Neural cell (in vitro differentiated cells): ENCODE results near the gene PNPLA1. TPM values are rescaled to one million over a fixed set of nuclear protein-coding genes. Genes with fewer than 3 reads are reported as not detected.

ENCODE experiments used
- H2AFZ ChIP-seq: fragments of 200-600, 300-800 bp; sonication (generic), shearing (Covaris generic); 2 replicates; pipeline ENCODE4 v1.6.0; 2014; ENCODE audit warnings: low read depth, mild to moderate bottlenecking, antibody characterized with exemption, low read length, moderate library complexity
- H3F3A ChIP-seq: fragments of 200-600 bp; shearing (Covaris generic); 2 replicates; pipeline ENCODE4 v1.6.1; 2016; ENCODE audit warnings: mild to moderate bottlenecking, moderate library complexity, mixed read lengths, antibody characterized with exemption, low read length; ENCODE audit not compliant: insufficient read depth, poor library complexity, severe bottlenecking
- H3K27ac ChIP-seq: fragments of 200-600, 300-800 bp; sonication (generic), shearing (Covaris generic); 2 replicates; pipeline ENCODE4 v1.5.1; 2014; ENCODE audit warnings: mild to moderate bottlenecking, low read length, moderate library complexity
- H3K27me3 ChIP-seq: fragments of 300-800, 200-600 bp; sonication (generic), shearing (Covaris generic); 2 replicates; pipeline ENCODE4 v1.6.0; 2014; ENCODE audit warnings: mild to moderate bottlenecking, low read depth, low read length, moderate library complexity; ENCODE audit not compliant: insufficient read depth
- H3K36me3 ChIP-seq: fragments of 300-800, 200-600 bp; sonication (generic), shearing (Covaris generic); 2 replicates; pipeline ENCODE4 v1.5.1; 2014; ENCODE audit warnings: mild to moderate bottlenecking, antibody characterized with exemption, low read length, moderate library complexity; ENCODE audit not compliant: insufficient read depth
- H3K4me2 ChIP-seq: fragments of 300-800, 200-600 bp; sonication (generic), shearing (Covaris generic); 2 replicates; pipeline ENCODE4 v1.6.0; 2014; ENCODE audit warnings: mild to moderate bottlenecking, low read length
- H3K4me3 ChIP-seq: fragments of 300-800, 200-600 bp; sonication (generic), shearing (Covaris generic); 2 replicates; pipeline ENCODE4 v1.5.1; 2014; ENCODE audit warnings: mild to moderate bottlenecking, low read length, moderate library complexity
- H3K79me2 ChIP-seq: fragments of 200-600 bp; shearing (Covaris generic); replicated peaks from 2 replicates; pipeline ENCODE4 v1.6.0; 2014; ENCODE audit warnings: mild to moderate bottlenecking, low read length, moderate library complexity; ENCODE audit not compliant: insufficient read depth
- H3K9ac ChIP-seq: fragments of 300-800, 200-600 bp; sonication (generic), shearing (Covaris generic); 2 replicates; pipeline ENCODE4 v1.6.1; 2016; ENCODE audit warnings: mild to moderate bottlenecking, low read length, mixed read lengths
- H3K9me2 ChIP-seq: fragments of 200-600 bp; shearing (Covaris generic); 2 replicates; pipeline ENCODE4 v1.6.1; 2016; ENCODE audit warnings: mild to moderate bottlenecking, low read length, mixed read lengths; ENCODE audit not compliant: insufficient read depth
- H3K9me3 ChIP-seq: fragments of 200-600, 300-800 bp; sonication (generic), shearing (Covaris generic); 2 replicates; pipeline ENCODE4 v1.6.1; 2016; ENCODE audit warnings: mild to moderate bottlenecking, mixed run types, low read length, moderate library complexity, mixed read lengths
- H4K20me1 ChIP-seq: fragments of 200-600 bp; shearing (Covaris generic); 2 replicates; pipeline ENCODE4 v1.6.1; 2016; ENCODE audit warnings: mild to moderate bottlenecking, mixed run types; ENCODE audit not compliant: insufficient read depth
- CTCF ChIP-seq: fragments of 450-650 bp; IDR thresholded peaks from 2 replicates; pipeline ENCODE4 v1.5.1; 2014; ENCODE audit warnings: antibody characterized with exemption, mild to moderate bottlenecking, moderate library complexity; ENCODE audit not compliant: poor library complexity, severe bottlenecking
- EP300 ChIP-seq: fragments of 450-650 bp; conservative IDR thresholded peaks from 2 replicates; pipeline ENCODE4 v1.6.1; 2014; ENCODE audit warnings: antibody characterized with exemption, mild to moderate bottlenecking, moderate library complexity; ENCODE audit not compliant: poor library complexity, severe bottlenecking
- EZH2 ChIP-seq: fragments of 200-600, 300-800 bp; shearing (Covaris generic), sonication (generic); IDR thresholded peaks from 2 replicates; pipeline ENCODE4 v1.6.1; 2014; ENCODE audit warnings: antibody characterized with exemption, low read length, borderline replicate concordance, mild to moderate bottlenecking; ENCODE audit not compliant: insufficient read depth, poor library complexity, severe bottlenecking
- MXI1 ChIP-seq: fragments of 450-650 bp; conservative IDR thresholded peaks from 2 replicates; pipeline ENCODE4 v1.6.1; 2014; ENCODE audit warnings: antibody characterized with exemption, mild to moderate bottlenecking; ENCODE audit not compliant: poor library complexity, severe bottlenecking
- POLR2AphosphoS5 ChIP-seq: IDR thresholded peaks from 2 replicates; pipeline ENCODE4 v1.6.1; 2012
- RAD21 ChIP-seq: fragments of 450-650 bp; conservative IDR thresholded peaks from 2 replicates; pipeline ENCODE4 v1.6.1; 2014; ENCODE audit warnings: antibody characterized with exemption, mild to moderate bottlenecking, moderate library complexity
- REST ChIP-seq: IDR thresholded peaks from 2 replicates; pipeline ENCODE4 v1.6.1; 2012; ENCODE audit warnings: borderline replicate concordance
- SMC3 ChIP-seq: fragments of 450-650 bp; conservative IDR thresholded peaks from 2 replicates; pipeline ENCODE4 v1.6.1; 2014; ENCODE audit warnings: antibody characterized with exemption, mild to moderate bottlenecking, moderate library complexity; ENCODE audit not compliant: poor library complexity
- TAF1 ChIP-seq: IDR thresholded peaks from 2 replicates; pipeline ENCODE4 v1.6.1; 2012; ENCODE audit warnings: low read depth
- polyA plus RNA-seq: library from polyadenylated mRNA; depleted of rRNA; stranded (reverse); fragments of >200 nt; gene quantifications from 2 replicates; pipeline ENCODE4 v1.2.3, GENCODE V29; 2014

Gene PNPLA1
- polyA plus RNA-seq, 1 donor from 2014 or later: not detected

- H3F3A ChIP-seq: no peaks in the 10 kb centered on the region
- H3K79me2 ChIP-seq: no peaks in the 10 kb centered on the region
- H3K9ac ChIP-seq: no peak overlapping the region
- H3K36me3 ChIP-seq: no peaks in the 10 kb centered on the region
- H3K9me3 ChIP-seq: no peaks in the 10 kb centered on the region
- no peak for TF ChIP-seq POLR2AphosphoS5
- no peak for TF ChIP-seq RAD21
- no peak for TF ChIP-seq CTCF
- TF ChIP-seq MXI1: no peak
- TF ChIP-seq TAF1: no peak
- no peak for TF ChIP-seq SMC3
- TF ChIP-seq REST: no peak
- TF ChIP-seq EP300: no peak
- no peak for TF ChIP-seq EZH2
- H3K27ac ChIP-seq: no peak overlapping the region
- no peak overlapping the region for H2AFZ ChIP-seq
- H3K9me2 ChIP-seq: no peaks in the 10 kb centered on the region
- H3K27me3 ChIP-seq: no peaks in the 10 kb centered on the region
- H3K4me3 ChIP-seq: no peak overlapping the region
- no peak overlapping the region for H3K4me2 ChIP-seq
- H4K20me1 ChIP-seq: no peaks in the 10 kb centered on the region
These were observed 20.3 kb upstream of the PNPLA1 start for GRCh38 chr6:36249536-36249935.

- H3K36me3 ChIP-seq: no peaks in the 10 kb centered on the region
- H3K27ac ChIP-seq: no peak overlapping the region
These were observed 17.9 kb upstream of the PNPLA1 start for GRCh38 chr6:36252005-36252404.

More at GRCh38 chr6:36252005-36252404, 17.9 kb upstream of the PNPLA1 start:
- Histone ChIP-seq H3F3A (no peaks in the 10 kb centered on the region), H3K4me3 (no peak overlapping the region), H3K9me3 (no peaks in the 10 kb centered on the region), H3K9me2 (no peaks in the 10 kb centered on the region), H3K9ac (no peak overlapping the region), H3K27me3 (no peaks in the 10 kb centered on the region), H2AFZ (no peak overlapping the region), H4K20me1 (no peaks in the 10 kb centered on the region), H3K4me2 (no peak overlapping the region), H3K79me2 (no peaks in the 10 kb centered on the region)
- TF ChIP-seq TAF1: no peak
- no peak for TF ChIP-seq CTCF
- TF ChIP-seq RAD21: no peak
- TF ChIP-seq EZH2: no peak
- no peak for TF ChIP-seq SMC3
- no peak for TF ChIP-seq POLR2AphosphoS5
- TF ChIP-seq EP300: no peak
- TF ChIP-seq MXI1: no peak
- no peak for TF ChIP-seq REST
